Right hindlimb (tissue), 1 donor: ENCODE results near the gene CYB561D1.

ENCODE experiments used
- DNase-seq: peaks from one replicate; pipeline ENCODE4 v3.0.0-alpha.2; 2018

The CYB561D1 gene

DNA sequence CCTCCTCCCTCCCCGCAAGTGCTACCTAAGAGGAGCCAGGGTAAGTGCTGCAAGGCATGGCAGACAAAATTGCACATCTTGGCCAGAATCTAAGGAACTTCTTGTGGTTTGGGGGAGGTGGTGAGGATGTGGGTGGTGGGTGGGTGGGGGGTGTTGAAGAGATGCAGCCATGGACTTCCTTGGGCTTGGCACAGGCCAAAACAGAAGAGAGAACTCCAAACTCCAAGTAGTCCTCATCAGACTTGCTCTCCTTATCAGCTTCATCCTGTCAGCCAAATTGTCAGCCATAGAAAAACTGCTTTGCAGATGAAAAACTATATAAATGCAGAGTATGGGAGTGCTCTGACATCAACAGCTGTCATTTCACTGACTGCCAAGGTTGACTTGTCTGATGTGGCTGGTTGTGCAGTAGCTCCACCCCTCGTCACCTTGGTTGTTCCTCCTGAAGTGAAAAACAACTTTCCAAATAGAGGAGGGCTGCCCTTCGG lies 8.5 kb downstream of the CYB561D1 start:
- DNase-seq: no peak

DNA sequence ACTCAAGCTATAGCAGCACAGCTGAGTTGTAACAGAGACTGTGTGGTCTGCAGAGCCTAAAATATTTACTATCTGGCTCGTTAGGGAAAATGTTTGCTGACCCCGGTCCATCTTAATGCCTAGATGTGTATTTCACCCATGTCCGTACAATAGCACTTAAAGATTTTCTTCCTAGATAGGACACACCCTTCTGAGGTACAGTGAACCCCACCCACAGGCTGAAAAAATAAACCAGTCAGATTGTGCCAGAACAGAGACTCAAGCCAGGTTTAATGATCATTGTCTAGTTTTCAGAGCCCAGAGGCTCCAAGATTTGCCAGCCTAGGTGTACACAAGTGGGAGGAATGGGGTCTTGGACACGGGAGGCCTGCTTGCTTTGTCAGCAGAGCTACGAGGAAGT lies 10.0 kb downstream of the CYB561D1 start:
- no peak for DNase-seq

DNA sequence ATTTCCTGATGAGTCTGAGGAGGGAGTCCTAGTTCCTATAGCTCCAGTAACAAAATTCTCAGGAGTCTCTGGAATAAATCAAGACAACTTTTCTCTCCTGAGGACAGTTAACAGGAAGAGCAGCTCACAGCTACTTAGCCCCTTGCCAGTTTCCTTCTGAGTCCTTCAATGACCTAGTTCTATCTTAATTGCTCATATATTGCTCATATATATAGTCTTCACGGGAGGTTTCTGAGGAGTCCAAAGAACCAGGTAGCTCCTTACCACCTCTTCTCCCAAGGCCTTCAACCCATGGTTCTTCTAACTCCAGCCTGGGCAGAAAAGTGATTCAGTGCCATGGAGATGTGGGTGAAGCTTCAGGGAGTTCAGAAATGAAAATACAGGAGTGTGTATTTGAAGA lies 11.1 kb downstream of the CYB561D1 start:
- no peak for DNase-seq

DNA sequence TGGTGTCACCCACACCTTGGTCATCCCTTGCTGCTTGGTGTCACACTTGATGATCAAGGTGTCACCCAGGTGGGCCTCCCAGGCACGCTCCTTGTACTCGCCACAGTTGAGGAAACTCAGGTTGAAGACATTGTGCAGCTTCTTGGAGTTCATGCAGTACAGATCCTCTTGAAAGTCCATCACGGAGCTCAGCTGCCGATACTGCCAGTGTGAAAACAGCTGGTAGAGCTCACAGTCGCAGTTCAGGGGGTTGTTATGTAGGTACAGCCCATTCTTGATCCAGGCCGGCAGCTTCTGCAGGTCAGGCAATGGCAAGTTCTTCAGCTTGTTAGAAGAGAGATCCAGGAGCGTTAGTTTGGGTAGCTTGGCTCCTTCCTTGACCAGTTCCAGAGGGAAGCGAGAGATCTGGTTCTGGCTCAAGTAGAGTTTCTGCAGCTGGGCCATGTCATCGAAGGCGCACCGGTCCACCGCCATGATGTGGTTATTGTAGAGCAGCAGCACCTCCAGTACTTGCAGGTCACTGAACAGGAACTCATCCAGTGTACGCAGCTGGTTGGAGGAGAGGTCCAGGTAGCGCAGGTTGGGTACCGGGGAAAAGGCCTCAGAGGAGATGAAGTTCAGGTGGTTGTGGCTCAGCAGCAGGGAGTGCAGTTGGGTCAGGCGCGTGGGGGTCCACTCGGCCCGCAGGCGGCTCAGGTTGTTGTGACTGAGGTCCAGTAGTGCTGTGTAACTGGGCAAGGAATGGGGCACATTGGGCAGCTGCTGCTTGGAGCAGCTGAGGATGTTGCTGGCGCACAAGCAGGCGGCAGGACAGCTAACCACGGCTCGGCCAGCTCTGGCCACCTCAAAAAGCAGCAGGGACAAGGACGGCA lies 14.3 kb downstream of the CYB561D1 start:
- no peak for DNase-seq

DNA sequence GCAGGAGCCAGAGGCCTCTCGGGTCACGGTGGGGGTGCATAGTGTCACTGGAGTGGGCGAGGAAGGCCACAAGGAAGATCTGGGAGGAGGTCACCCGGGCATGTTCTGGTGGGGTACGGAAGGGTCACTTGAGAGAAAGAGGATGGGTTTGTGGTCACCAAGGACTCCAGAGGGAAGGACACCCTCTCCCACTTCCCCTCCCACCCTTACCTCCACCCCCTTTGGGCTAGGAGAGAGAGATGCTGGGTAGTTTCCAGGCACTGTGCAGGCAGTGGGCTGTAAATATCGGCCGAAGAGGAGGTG lies 14.9 kb downstream of the CYB561D1 start:
- DNase-seq: no peak

DNA sequence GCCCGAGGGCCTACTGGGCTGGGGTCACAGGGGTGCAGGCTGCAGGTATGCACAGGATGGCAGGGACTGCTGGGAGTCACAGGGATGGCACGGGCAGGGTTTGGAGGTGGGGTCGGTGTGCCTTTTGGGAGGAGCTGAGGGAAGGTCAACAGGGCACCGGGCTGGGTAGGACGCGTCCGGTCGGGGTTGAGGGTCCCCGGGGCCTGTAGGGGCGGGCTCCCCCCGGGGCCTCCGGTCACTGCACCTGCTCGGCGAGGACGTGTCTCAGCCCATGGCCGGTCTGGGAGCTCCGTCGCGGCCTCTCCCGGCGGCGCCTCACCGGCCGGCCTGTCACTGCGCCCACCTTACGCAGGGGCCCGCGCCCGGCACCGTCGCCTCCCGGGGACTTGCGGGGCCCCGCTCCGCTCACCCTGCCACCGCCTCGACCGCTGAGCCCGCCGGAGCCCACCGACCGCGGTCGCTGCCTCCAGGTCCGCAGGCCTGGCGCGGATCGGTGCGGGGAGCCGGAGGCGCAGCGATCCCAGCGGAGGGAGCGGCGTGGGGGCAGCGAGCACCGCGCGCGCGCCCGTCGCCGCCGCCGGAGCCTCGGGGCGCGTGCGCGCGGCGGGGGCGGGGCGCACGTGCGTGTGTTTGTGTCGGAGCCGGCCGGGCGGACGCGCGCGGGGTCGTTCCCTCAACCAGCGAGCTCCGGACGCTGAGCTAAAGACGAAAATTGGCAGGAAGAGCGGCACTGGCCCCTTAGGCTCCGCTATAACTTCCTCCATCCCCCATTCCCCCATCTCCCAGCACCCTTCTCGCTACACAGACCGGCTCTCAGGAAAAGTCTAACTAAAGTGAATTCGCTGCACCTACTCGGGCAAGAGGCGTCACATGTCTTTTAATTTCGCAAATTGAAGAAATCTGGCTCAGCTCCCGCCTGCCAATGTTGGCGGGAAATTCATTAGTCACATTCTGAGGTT lies 15.6 kb downstream of the CYB561D1 start, which contains the start of gene AMIGO1:
TSS of gene AMIGO1 (minus strand) at position 552 of the 959 bp plus-strand sequence. CDS start 815 bp downstream, outside the sequence.
- peak; percentile 80 for DNase-seq

DNA sequence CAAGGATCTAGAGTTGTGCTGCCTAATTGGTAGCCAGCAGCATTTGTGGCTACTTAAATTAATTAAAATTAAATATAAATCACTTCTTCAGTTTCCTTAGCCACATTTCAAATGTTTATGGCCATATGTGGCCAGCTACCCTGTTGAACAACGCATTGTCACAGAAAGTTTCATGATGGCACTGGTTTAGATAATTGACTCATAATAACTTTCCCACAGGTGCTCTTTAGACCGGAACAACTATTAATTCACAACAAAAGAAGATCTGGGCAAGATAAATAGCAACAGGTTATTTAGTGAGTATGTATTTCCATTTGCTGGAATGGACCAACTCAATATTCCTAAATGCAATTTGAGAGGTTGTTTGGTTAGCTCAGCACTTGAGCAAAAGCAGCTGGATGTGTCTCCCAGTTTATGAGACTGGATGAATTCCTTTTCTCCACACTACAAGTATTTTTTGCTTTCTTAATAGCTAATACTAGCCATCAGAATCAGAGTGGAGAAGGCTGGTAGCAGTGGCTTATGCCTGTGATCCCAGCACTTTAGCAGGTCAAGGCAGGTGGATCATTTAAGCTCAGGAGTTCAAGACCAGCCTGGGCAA lies 19.3 kb downstream of the CYB561D1 start:
- no peak for DNase-seq

DNA sequence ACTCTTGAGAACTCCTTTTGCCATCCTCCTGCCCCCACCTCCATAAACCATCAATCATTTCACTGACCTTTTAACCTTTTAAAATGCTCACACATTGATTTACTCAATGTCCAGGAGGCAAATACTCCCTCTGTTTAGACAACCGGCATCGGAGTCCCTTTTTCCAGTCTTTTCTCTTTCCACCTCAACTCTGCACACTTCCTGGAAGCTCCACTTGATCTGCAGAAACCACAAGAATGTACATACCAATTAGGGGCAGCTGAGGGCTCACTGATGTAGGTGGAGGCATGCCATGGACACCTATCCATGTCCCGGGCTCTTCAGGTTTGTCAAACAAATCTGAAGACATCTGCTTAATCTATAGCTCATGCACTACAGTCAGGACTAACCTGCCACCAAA lies 21.0 kb downstream of the CYB561D1 start:
- DNase-seq: no peak

DNA sequence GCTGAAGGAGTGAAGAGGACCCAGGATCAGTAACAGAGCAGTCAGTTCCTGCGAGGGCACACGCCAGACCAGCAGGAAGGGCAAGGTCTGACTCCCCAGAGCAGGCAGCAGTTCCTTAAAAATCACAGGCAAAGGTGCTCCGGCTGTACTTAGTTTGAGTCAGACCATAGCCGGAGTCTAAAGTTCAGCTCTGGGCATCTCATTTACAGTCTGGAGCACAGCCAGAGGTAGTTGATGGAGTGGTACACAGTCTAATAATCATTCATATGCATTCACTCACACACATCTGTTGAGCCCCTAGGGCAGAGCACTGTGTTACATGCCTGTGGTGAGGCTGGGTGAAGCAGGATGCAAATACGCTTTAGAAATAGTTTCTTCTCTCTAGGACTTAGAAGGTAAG lies 23.0 kb downstream of the CYB561D1 start:
- DNase-seq: no peak

DNA sequence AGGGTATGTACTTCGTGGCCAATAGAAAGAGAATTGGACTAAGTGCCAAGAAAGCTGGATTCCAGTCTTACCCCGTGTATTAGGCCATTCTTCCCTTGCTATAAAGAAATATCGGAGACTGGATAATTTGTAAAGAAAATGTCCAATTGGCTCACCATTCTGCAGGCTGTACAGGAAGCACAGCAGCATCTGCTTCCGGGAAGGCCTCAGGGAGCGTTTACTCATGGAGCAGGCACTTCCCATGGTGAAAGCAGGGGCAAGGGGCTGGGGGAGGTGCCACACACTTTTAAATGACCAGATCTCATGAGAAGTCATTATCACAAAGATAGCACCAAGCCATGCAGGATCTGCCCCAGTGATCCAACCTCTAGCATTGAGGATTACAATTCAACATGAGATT lies 23.4 kb downstream of the CYB561D1 start:
- no peak for DNase-seq

DNA sequence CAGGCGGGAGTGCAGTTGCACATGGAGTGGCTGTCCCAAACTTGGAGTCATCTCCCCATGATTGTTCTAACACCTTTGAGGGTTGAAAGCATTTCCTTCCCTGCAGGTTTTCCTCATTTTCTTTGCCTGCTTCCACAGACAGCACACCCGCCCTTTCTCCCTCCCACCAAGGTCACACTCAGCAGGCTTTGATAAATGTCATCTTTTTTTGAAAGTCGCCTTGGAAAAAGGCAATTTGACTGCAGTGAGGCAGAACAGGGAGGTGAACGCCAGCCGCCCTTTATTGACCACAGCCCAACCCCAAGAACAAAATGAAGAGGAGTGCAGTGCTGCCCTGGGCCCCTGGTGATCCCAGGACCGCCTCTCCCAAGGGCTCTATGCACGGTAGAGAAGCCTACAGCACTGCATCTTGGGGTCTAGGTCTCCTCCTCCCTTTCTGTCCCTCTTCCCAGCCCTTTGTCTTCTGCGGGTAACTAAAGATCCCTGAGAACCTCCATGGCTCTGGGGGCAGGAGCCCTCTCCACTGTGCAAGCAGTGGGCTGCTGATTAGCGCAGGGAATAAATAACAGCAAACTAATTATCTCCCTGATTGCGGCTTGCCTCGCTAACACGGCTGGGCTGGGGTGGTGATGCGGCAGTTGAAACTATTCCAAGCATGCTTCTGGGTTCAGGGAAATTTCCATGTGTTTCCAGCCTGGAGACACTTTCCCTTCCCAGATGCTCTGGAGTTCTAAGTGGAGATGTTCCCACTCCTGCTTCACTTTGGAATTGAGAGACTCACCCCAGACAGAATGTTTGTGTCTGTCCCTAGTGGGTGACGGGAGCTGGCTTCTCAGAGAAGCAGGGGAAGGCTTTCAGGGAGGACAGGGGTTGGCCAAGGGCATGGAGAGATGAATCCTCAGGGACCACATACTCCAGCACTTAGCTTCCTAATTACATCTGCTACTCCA lies 27.4 kb downstream of the CYB561D1 start:
- DNase-seq: no peak

DNA sequence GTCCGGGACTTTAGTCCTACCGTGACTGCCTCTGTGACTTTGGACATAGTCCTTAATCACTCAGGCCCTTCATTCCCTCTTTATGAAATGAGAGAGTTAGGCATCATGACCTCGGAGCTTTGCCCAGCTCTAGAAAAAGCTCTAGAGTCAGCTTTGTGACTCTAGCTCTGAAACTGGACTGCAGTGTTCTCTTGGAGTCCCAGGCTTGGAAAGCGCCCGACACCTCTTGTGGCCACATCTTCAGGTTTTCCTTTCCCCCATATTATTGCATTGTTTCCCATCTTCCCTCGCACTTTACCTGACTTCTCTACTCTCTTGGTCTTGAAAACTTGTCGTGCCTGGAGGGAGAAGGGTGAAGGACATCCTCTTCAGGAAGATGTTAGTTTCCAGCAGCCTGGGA lies 28.1 kb downstream of the CYB561D1 start:
- no peak for DNase-seq

DNA sequence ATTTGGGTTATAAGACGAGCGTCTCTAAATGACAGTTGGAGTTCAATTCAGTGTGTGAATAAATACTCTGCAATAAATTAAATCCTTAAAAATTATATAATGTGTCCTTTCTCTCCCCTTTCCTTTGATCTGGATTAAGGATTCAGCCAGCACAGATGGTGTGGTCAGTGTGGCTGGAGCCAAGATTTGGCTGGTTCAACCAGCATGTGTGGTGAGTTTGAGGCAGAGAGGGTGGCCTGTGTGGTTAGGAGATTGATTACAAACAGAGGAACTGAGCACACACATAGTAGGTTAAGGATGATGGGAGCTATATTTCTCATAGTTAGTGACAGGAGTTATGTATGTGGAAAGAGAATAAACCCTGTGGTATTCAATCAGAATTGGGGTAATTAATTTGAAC lies 29.8 kb downstream of the CYB561D1 start:
- no peak for DNase-seq

DNA sequence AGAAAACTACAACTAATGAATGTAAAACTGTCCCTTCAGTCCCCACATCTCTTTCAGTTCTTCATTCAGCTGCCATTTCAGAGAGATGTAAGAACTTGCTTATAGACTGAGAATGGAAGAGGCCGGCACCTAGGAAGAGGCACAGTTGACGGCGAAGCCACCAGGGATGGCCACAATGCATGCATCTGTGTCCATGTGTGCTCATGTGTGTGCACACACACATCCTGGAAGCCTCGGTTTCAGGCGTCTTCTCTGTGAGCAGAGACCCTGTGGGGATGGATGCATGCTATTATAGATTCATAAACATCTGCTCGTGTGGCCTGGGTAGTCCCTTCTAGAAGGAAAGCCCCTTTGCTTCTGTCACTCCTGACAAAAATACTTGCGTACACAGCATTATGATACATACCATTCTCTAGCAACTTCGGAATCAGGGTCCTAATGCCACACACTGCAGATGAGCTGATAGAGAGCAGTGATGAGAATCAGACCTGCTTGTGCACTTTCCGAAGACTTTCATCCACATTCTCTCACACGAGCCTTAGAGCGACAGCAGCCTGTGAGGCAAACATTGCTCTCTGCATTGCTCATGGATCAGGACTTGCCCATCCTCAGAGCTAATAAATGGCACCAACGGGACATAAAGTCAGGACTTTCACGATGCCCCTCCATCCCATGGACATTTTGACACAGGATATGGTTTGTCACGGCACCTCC lies 33.4 kb downstream of the CYB561D1 start:
- DNase-seq: no peak

DNA sequence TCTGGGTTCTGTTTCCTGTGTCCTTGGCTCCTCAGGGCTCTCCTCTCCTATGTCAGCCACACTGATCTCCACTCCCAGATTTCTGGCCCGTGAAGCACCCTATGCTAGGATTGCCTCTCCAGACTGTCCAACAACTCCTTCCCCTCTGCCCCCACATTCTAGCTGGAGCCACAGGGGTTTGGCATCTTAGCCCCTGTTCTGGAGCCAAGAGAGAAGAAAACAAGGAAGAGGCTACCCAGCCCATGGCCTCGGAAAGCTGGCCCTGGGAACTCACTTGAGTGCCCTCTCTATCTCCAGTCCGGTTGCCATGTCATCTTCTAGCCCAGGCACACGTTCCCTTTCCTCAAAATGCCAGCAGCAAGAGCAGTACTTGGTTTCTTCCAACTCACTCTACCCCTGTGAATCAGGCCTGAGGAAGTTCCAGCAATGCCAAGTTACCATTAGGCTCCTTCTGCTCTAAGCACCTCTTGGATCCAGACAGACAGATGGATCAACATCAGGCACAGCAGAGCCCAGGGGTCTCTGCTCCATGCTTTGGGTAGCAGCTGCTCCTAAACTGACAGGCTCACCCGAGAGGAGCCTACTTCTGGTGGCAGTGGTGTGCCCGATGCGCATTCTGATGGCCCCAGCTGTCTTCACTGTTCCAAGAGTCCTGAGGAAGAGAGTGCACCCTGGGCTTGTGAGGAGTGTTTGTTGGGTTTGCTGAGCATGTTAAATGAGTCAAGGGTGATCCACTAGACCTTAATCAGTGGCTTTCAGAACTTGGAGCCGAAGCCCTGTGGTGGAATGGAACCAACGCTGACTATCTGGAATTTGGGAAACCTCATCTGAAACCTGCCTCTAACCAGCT lies 34.2 kb downstream of the CYB561D1 start:
- no peak for DNase-seq

DNA sequence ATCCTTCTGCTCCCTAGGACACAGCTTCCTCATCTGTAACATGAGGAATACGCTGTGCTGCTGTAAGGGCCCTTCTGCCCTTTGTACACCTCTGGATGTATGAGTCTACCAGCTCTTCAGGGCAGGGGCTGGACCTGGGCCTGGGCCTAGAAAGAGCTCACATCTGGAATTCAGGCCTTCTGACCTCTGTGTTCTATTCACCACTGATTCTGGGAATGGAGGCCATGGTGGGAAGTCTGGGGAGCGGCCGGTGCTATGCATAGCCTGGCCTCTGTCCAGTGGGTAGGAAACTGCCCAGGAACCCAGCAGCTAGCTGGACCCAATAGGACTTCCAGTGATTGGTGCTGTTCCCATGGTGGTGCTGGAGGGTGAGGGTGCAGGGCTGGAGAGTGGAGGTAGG lies 34.8 kb downstream of the CYB561D1 start:
- no peak for DNase-seq

DNA sequence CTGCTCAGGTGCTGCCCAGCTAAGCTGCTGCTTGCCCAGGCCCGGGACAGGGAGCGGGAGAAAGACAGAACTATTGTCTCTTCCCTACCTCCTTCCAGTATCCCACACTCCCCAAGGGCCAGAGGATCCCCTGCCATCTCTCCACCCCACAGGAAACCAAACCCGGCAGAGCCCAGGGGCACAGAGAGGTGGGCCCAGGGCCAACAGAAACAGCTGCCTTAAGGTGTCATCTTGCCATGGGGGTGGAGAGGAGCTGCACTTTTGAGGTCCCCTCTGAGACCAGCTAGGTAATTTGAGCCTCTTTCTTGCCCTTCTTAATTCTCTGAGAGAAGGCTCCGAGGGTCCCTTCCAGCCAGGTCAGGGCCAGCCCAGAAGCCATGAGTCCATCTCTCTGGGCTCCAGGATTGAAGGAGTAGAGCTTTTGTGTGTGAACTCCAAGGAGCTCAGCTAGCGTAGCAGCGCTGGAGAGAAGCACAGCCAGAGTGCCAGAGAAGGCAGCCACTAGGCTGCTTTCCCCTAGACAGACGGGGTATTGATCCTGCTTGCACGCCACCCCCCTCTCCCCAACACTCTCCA lies 36.1 kb downstream of the CYB561D1 start:
- DNase-seq: peak; percentile 69

DNA sequence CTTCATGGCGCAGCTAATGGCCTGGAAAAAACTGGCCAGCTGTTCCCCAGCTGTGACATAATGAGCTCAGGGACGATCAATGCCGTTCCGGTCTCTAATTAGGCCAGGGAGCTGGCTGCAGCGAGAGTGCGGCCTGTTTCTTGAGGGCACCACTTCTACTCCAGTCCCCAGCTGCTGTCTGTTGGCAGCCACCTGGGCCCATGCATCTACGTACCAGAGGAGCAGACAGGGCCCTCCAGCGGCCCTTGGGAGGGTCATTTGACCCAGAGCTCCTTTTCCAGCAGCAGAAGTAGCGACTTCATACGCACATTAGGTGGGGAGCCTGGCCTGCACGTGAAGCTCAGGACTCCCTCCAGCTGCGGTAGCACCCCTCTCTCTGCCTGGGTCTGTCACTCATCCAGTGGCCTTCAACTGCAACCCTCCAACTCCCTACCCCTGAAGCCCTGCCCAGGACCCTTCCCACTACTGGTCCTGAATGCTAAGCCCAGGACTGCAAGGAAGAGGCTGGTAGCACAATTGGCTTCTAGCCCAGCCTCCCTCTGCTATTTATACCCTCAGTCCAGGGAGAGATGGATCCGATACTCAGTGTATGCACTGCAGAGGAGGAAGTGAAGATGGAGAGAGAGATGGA lies 36.7 kb downstream of the CYB561D1 start:
- peak; percentile 84 for DNase-seq

DNA sequence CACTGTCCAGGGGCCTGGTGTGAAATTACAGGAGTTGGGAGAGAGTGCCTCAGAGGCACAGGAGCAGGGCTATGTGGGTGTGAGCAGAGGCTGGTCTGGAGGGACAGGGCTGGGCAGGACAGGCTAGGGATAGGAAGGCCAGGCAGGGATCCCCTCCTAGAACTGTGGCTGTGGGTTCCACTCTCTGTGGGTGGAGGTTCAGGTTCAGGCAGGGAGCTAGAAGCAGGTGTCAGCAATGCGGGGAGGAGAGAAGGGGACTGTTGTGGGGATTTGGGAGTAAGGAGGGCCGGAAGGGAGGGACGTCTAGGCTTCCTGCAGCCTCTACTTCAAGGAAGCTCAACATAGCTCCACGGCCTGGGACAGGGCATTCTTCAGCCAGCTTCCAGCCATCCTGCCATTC lies 37.5 kb downstream of the CYB561D1 start:
- DNase-seq: no peak
